Placental epithelial cell (primary cell): Measurements from ENCODE around the gene SIK1. TPM values are rescaled to one million over a fixed set of nuclear protein-coding genes. Genes with fewer than 3 reads are reported as not detected.

ENCODE experiments used
- total RNA-seq: library from RNA; depleted of rRNA; stranded (reverse); fragments of >200 nt; gene quantifications from 2 replicates; pipeline ENCODE4 v1.2.3, GENCODE V29; 2012

The SIK1 gene
- total RNA-seq = 4.7 and 16.1 TPM in 2 replicates

GRCh38 chr21:43426404-43427241 lies at the start of gene SIK1:
SIK1 (minus strand) TSS chr21:43427131; CDS start chr21:43426178, 953 bp downstream.

Other genes with a start within 250 kb of the SIK1 start
- gene HSF2BP, start 232.4 kb upstream of the SIK1 start, total RNA-seq = 11.0 and 16.1 TPM in 2 replicates
- gene RRP1B, start 232.4 kb upstream of the SIK1 start, total RNA-seq = 14.1 and 19.5 TPM in 2 replicates